Ramos (cell line): ENCODE results near the gene RASSF4.

ENCODE experiments used
- in situ Hi-C: fragments of 300-500 bp; cut with MboI; formaldehyde crosslinking; loops from one replicate; pipeline ENCODE4 v1.14.3; 2022; ENCODE audit warnings: low sequenced_read_pairs; ENCODE audit not compliant: unreplicated experiment

Gene RASSF4, protein sequence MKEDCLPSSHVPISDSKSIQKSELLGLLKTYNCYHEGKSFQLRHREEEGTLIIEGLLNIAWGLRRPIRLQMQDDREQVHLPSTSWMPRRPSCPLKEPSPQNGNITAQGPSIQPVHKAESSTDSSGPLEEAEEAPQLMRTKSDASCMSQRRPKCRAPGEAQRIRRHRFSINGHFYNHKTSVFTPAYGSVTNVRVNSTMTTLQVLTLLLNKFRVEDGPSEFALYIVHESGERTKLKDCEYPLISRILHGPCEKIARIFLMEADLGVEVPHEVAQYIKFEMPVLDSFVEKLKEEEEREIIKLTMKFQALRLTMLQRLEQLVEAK

GRCh38 chr10:44959247-44960087, at the start of gene RASSF4:
Gene RASSF4 (plus strand): TSS chr10:44959802. CDS start chr10:44970203, 10,401 bp downstream.
- in situ Hi-C loops, result no loop called here

DNA sequence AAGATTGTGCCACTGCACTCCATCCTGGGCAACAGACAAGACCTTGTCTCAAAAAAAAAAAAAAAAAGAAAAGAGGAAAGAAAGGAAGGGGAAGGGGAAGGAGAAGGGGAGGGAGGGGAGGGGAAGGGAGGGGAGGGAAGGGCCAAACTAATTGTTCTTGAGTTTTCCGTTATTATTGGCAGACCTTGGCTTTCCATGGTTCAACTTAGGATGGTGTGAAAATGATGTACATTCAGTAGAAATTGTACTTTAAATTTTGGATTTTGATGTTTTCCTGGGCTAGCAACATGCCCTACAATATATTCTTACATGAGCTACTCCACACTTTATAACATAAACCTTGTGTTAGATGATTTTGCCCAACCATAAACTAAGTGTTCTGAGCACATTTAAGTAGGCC, 49.7 kb upstream of the RASSF4 start:
- in situ Hi-C loops, result no loop called here

- in situ Hi-C loops, result no loop called here
These were observed 49.0 kb upstream of the RASSF4 start for GRCh38 chr10:44910602-44911001.

- in situ Hi-C loops, result no loop called here
These were observed 48.5 kb upstream of the RASSF4 start, which contains the start of gene TMEM72 for GRCh38 chr10:44911081-44911540. Gene TMEM72 (plus strand): TSS chr10:44911337. CDS start chr10:44911513, 176 bp downstream.

DNA sequence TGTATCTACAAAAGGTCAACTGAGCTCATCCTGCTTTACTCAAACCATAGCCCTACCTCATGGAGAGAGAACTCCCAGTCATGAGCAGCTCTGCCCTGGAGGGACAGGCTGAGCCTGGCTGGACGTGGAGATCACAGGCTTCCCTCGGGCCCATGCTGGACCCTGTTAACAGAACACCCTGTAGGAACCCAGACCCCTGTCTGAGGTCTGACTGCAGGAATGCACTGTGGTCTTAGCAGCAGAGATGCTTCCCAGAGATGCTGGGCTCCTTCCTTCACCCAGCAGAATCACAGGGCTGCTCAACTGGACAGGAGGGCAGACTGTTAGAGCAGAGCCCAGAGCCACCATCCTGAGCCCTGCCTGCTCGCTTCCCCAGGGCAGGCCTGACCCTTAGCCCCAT, 47.7 kb upstream of the RASSF4 start:
- in situ Hi-C loops, result no loop called here

DNA sequence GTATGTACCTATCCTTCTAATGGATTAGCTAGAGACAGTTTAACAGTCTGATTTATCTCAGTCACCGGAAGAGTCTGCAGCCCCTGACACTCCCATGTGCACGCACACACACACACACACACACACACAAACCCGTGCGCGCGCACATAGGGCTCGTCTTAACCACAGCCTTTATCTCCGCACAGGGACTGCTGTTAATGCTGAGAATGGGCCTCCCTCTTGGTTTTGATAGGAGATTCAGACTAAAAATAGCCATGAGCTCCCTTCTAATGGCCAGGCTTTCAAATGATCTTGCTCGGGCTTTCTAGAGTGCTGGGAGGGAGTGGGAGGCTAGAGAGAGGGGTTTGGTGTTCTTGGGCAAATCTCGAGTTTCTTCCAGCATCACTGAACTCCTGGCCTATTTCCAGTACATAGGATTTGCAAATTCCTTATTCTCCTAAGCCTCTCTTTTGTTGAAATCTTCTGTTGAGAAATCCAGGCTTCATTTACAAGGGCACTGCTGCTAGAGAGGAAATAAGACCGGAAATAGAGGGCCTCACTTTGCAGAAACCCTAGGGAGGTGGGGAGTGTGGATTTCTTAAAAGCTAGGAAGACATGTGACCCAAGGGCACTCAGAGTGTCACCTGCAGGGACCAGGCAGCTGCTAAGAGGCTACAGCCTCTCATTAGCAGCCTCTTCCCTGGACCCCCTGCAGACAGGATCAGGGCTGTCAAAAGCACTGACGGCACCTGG, 46.1 kb upstream of the RASSF4 start:
- in situ Hi-C loops, result no loop called here

- in situ Hi-C loops, result no loop called here
These were observed 44.7 kb upstream of the RASSF4 start for GRCh38 chr10:44914891-44915290.

DNA sequence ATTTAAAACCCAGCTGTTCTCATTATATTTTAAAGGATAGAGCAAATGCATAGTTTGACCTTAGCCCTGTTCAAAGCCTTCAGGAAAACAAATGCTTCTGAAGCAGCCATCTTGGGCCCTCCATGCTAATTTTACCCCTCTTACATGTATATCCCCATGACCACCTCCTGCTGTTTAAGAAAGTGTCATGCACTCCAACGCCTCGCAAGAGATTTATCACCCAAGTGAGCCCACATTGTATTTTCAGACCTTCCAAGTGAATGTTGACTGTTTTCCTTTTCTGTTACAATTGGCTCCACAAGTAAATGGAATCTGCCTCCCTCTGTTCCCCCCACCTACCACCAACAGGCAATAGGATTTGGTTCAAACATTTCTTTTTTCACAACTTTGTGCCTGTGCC, 43.2 kb upstream of the RASSF4 start:
- in situ Hi-C loops, result no loop called here

GRCh38 chr10:44917848-44918247, 41.8 kb upstream of the RASSF4 start:
- in situ Hi-C loops, result no loop called here

GRCh38 chr10:44920252-44920651, 39.4 kb upstream of the RASSF4 start:
- in situ Hi-C loops, result no loop called here

DNA sequence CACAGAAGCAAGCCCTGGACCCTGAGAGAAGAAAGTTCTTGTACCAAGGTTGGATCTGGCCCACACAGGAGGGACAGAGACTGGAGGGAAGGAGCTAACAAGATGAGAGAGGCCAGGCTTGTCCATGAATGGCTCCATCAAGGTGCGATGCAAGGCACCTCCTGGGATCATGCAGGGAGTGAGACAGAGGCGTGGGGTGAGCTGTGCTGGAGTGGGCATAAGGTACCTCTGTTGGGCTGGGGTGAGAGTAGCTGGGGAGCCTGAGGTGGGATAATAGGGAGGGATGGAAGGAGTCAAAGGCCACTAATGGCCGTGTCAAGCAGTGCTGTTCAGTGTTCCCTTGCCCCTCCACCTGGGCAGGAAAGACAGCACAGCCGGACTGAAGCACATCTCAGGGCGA, 38.5 kb upstream of the RASSF4 start:
- in situ Hi-C loops, result no loop called here

- in situ Hi-C loops, result no loop called here
These were observed 38.1 kb upstream of the RASSF4 start for GRCh38 chr10:44921506-44921905.

DNA sequence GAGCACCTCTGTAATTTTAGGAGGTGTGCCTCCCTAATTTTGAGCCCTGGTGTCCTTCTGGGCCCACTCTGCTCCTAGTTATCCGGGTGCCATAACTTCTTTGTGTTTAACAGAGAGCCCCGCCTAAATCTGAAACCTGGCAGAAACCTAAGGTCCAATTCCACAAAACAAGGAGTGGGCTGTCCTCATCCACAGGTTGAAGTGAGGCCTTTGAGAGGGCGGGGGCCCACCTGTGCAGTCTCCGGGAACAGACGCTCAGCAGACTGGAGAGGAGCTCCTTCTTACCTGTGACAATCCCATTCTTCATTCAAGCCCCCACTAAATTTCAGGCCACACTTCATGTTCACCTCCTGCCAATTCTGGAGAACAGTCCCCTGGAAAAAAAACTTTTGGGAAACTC, 37.6 kb upstream of the RASSF4 start:
- in situ Hi-C loops, result no loop called here

GRCh38 chr10:44922796-44923545, 36.6 kb upstream of the RASSF4 start:
- in situ Hi-C loops, result no loop called here

DNA sequence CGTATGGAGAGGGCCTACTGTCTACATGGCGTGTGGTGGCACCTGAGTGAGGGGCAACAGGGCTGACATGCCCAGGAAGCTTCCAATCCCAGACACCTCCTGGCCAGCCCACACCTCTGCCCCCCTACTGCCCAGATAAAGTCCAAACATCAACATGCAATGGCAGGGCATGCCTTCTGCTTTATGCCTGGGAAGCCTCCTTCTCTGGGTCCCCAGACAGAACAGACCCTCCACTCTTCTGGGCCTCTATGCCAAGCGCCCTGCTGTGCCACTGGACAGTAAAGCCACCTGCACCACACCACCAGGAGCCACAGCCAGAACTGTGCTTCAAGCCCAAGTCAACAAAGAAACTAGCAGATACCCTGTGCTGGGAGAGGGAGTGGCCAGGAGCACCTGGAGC, 36.0 kb upstream of the RASSF4 start:
- in situ Hi-C loops, result no loop called here

DNA sequence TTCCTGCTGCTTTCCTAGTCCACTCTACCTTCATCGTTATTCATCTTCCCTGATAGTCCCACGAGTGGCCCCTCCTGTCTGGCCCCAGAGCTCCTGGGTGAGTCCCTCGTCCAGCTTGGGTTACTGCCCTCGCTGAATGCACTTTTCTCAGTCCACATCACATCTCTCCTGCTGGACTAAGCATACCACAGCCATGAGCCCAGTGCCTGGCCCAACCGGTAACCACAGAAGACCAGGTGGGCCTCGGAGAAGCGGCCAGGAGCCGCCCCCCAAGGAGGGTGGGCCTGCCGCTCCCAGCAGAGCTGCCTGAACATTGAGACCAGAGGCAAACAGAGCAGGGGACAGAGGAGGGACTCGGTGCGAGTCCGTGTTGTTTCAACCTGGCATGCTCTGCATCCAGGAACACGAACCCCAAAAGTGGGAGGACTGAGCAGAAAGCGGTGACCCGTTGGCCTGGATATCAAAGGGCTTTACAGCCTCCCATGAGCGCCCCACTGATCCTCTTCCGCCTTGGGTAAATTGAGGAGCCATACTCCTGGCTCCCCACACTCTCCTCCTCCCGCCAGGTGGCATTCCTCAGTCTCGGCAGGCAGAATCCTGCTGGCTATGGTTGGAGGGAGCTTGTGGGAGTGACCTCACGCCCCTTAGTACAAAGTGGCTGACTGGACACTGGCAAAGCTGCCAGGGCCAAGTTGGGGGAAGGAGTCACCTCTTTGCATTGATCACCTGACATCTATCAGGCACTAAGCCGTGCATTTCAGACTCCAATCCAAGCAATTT, 35.2 kb upstream of the RASSF4 start:
- in situ Hi-C loops, result no loop called here

GRCh38 chr10:44925224-44925623, 34.4 kb upstream of the RASSF4 start:
- in situ Hi-C loops, result no loop called here

- in situ Hi-C loops, result no loop called here
These were observed 33.5 kb upstream of the RASSF4 start for GRCh38 chr10:44925811-44926750.
